ENCODE data around the gene ROR2.

DNA sequence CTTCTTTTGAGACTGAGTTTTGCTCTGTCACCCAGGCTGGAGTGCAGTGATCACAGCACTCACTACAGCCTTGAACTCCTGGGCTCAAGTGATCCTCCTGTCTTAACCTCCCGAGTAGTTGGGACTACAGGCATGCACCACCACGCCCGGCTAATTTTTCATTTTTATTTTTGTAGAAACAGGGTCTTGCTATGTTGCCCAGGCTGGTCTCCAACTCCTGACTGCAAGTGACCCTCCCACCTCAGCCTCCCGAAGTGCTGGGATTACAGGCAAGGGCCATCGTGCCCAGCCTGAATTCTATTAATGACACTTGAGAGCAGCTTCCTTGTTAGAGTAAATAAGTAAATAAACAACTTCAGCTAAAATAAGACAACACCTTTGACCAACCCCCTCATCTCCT is 12.3 kb downstream of the ROR2 start:
- TF ChIP-seq POLR2A (IDR thresholded peaks at IDR 0.05) (no peak), CTCF (IDR thresholded peaks at IDR 0.05) (no peak)

Measured in Peyer's patch (tissue), 4 donors.